HG03060 (cell line): ENCODE data around the gene IQCH.
"Not testable (repeated sequence)": the region's sequence is repeated elsewhere in the genome, so short reads cannot be mapped to it uniquely, and the experiment has no call there.

Experiments
- ATAC-seq: cut with Tn5 transposase; IDR thresholded peaks from one replicate; pipeline ENCODE4 v1.9.1; 2021; ENCODE audit warnings: low read depth, moderate number of reproducible peaks; ENCODE audit not compliant: unreplicated experiment

Gene IQCH

GRCh38 chr15:67244971-67245478 lies 9.6 kb upstream of the IQCH start:
- no peak for ATAC-seq

GRCh38 chr15:67246606-67247005 lies 8.0 kb upstream of the IQCH start:
- ATAC-seq: not testable (repeated sequence)

GRCh38 chr15:67248011-67248505 lies 6.5 kb upstream of the IQCH start:
- no peak for ATAC-seq

- no peak for ATAC-seq
These were observed 4.8 kb upstream of the IQCH start for GRCh38 chr15:67249830-67250229.

GRCh38 chr15:67251318-67251717 lies 3.3 kb upstream of the IQCH start:
- no peak for ATAC-seq

GRCh38 chr15:67253101-67253500 lies 1.5 kb upstream of the IQCH start:
- ATAC-seq: no peak

- ATAC-seq: no peak
These were observed 893 bp upstream of the IQCH start for GRCh38 chr15:67253549-67254237.

GRCh38 chr15:67256051-67256450 lies 1.5 kb downstream of the IQCH start:
- no peak for ATAC-seq

- not testable (repeated sequence) for ATAC-seq
These were observed 3.8 kb downstream of the IQCH start for GRCh38 chr15:67258412-67258811.

GRCh38 chr15:67259379-67259778 lies 4.8 kb downstream of the IQCH start:
- ATAC-seq: no peak

- no peak for ATAC-seq
These were observed 5.2 kb downstream of the IQCH start for GRCh38 chr15:67259806-67260205.

- ATAC-seq: no peak
These were observed 12.3 kb downstream of the IQCH start for GRCh38 chr15:67266870-67267269.

GRCh38 chr15:67267440-67267839 lies 12.9 kb downstream of the IQCH start:
- ATAC-seq: no peak

- no peak for ATAC-seq
These were observed 13.7 kb downstream of the IQCH start for GRCh38 chr15:67267951-67268941.

- no peak for ATAC-seq
These were observed 19.6 kb downstream of the IQCH start for GRCh38 chr15:67274236-67274635.

GRCh38 chr15:67276666-67277065 lies 22.1 kb downstream of the IQCH start:
- no peak for ATAC-seq

- ATAC-seq: no peak
These were observed 25.6 kb downstream of the IQCH start for GRCh38 chr15:67280217-67280616.

- no peak for ATAC-seq
These were observed 27.1 kb downstream of the IQCH start for GRCh38 chr15:67281714-67282113.

GRCh38 chr15:67285625-67286024 lies 31.0 kb downstream of the IQCH start:
- ATAC-seq: not testable (repeated sequence)

GRCh38 chr15:67286400-67286799 lies 31.8 kb downstream of the IQCH start:
- ATAC-seq: not testable (repeated sequence)

GRCh38 chr15:67290319-67290718 lies 35.7 kb downstream of the IQCH start:
- ATAC-seq: no peak
